Measurements from ENCODE around the gene ELOVL4.

ELOVL4 gene

GRCh38 chr6:79902046-79902445 is 45.3 kb downstream of the ELOVL4 start:
- no peaks in the 10 kb centered on the region for H3K36me3 ChIP-seq (replicated peaks; ENCODE audit: insufficient read depth, low read length)
- TF ChIP-seq EZH2 (optimal IDR thresholded peaks at IDR 0.05; ENCODE audit: low read depth, low read length) (no peak), EZH2phosphoT487 (IDR thresholded peaks at IDR 0.05; ENCODE audit: low read length) (no peak)
- TF ChIP-seq, protein P1, sequence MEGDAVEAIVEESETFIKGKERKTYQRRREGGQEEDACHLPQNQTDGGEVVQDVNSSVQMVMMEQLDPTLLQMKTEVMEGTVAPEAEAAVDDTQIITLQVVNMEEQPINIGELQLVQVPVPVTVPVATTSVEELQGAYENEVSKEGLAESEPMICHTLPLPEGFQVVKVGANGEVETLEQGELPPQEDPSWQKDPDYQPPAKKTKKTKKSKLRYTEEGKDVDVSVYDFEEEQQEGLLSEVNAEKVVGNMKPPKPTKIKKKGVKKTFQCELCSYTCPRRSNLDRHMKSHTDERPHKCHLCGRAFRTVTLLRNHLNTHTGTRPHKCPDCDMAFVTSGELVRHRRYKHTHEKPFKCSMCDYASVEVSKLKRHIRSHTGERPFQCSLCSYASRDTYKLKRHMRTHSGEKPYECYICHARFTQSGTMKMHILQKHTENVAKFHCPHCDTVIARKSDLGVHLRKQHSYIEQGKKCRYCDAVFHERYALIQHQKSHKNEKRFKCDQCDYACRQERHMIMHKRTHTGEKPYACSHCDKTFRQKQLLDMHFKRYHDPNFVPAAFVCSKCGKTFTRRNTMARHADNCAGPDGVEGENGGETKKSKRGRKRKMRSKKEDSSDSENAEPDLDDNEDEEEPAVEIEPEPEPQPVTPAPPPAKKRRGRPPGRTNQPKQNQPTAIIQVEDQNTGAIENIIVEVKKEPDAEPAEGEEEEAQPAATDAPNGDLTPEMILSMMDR (IDR thresholded peaks at IDR 0.05; ENCODE audit: low read length) = no peak
- H3K4me1 ChIP-seq (ENCODE audit: low read length) = no peaks in the 10 kb centered on the region
- no peak overlapping the region for H3K9ac ChIP-seq (ENCODE audit: low read length)
- H3K9me2 ChIP-seq (replicated peaks; ENCODE audit: insufficient read depth, low read length) = no peaks in the 10 kb centered on the region
- no peak for DNase-seq
- no peaks in the 10 kb centered on the region for H3K9me3 ChIP-seq (replicated peaks; ENCODE audit: insufficient read depth, low read length)
- no peak overlapping the region for H3K4me2 ChIP-seq (ENCODE audit: low read depth, low read length)
- H3K27ac ChIP-seq (ENCODE audit: low read length) = no peak overlapping the region
- no peaks in the 10 kb centered on the region for H3F3A ChIP-seq (ENCODE audit: insufficient read depth, low read length)
- no peaks in the 10 kb centered on the region for H3K27me3 ChIP-seq (replicated peaks; ENCODE audit: insufficient read depth, low read length)
- H2AFZ ChIP-seq (ENCODE audit: low read length) = no peak overlapping the region
- H4K20me1 ChIP-seq (ENCODE audit: insufficient read depth, low read length) = no peaks in the 10 kb centered on the region
- no peaks in the 10 kb centered on the region for H3K79me2 ChIP-seq (ENCODE audit: low read length)
- H3K4me3 ChIP-seq (ENCODE audit: low read length) = no peak overlapping the region

GRCh38 chr6:79898076-79898475 is 49.3 kb downstream of the ELOVL4 start:
- H3K9ac ChIP-seq (ENCODE audit: low read length) = no peak overlapping the region
- no peaks in the 10 kb centered on the region for H3K36me3 ChIP-seq (replicated peaks; ENCODE audit: insufficient read depth, low read length)
- no peak for DNase-seq
- H3K4me2 ChIP-seq (ENCODE audit: low read depth, low read length) = no peak overlapping the region
- no peak overlapping the region for H2AFZ ChIP-seq (ENCODE audit: low read length)
- no peaks in the 10 kb centered on the region for H3K27me3 ChIP-seq (replicated peaks; ENCODE audit: insufficient read depth, low read length)
- no peaks in the 10 kb centered on the region for H3K9me2 ChIP-seq (replicated peaks; ENCODE audit: insufficient read depth, low read length)
- H3F3A ChIP-seq (ENCODE audit: insufficient read depth, low read length) = no peaks in the 10 kb centered on the region
- no peak overlapping the region for H3K27ac ChIP-seq (ENCODE audit: low read length)
- H3K79me2 ChIP-seq (ENCODE audit: low read length) = no peaks in the 10 kb centered on the region
- no peaks in the 10 kb centered on the region for H4K20me1 ChIP-seq (ENCODE audit: insufficient read depth, low read length)
- H3K9me3 ChIP-seq (replicated peaks; ENCODE audit: insufficient read depth, low read length) = no peaks in the 10 kb centered on the region
- TF ChIP-seq EZH2 (optimal IDR thresholded peaks at IDR 0.05; ENCODE audit: low read depth, low read length) (no peak), EZH2phosphoT487 (IDR thresholded peaks at IDR 0.05; ENCODE audit: low read length) (no peak)
- TF ChIP-seq, protein P1 (IDR thresholded peaks at IDR 0.05; ENCODE audit: low read length) = no peak
- no peak overlapping the region for H3K4me3 ChIP-seq (ENCODE audit: low read length)
- H3K4me1 ChIP-seq (ENCODE audit: low read length) = no peaks in the 10 kb centered on the region

DNA sequence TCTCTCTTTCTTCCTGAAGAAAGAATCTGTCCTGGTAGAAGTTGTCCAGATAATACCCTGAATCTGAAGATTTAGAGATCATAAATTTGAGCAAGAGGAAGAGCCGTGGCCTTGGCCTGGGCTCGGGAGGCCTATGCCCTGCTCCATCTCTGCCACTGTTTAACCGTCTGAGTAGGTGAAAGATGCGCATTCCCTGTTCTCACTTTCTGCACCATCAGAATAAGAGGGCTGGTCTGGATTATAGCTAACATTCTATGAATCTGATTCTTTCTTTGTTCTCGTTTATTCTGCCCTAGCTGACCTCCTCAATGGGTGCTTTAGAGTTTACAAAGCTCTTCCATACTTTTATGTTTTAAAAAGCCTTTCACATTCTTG is 51.3 kb downstream of the ELOVL4 start:
- Histone ChIP-seq H3K79me2 (ENCODE audit: low read length) (no peaks in the 10 kb centered on the region), H3K9me3 (replicated peaks; ENCODE audit: insufficient read depth, low read length) (no peaks in the 10 kb centered on the region; the same call in 1 of the 2 replicates), H3K27ac (ENCODE audit: low read length) (no peak overlapping the region), H3K4me1 (ENCODE audit: low read length) (no peaks in the 10 kb centered on the region), H3K4me2 (ENCODE audit: low read depth, low read length) (no peak overlapping the region), H3K4me3 (ENCODE audit: low read length) (no peak overlapping the region), H3K9ac (ENCODE audit: low read length) (no peak overlapping the region), H3F3A (ENCODE audit: insufficient read depth, low read length) (no peaks in the 10 kb centered on the region), H2AFZ (ENCODE audit: low read length) (no peak overlapping the region), H3K36me3 (replicated peaks; ENCODE audit: insufficient read depth, low read length) (no peaks in the 10 kb centered on the region), H3K9me2 (replicated peaks; ENCODE audit: insufficient read depth, low read length) (no peaks in the 10 kb centered on the region), H3K27me3 (replicated peaks; ENCODE audit: insufficient read depth, low read length) (no peaks in the 10 kb centered on the region), H4K20me1 (ENCODE audit: insufficient read depth, low read length) (no peaks in the 10 kb centered on the region)
- DNase-seq = no peak
- TF ChIP-seq, protein P1 (IDR thresholded peaks at IDR 0.05; ENCODE audit: low read length) = no peak
- no peak for TF ChIP-seq EZH2phosphoT487 (IDR thresholded peaks at IDR 0.05; ENCODE audit: low read length)
- TF ChIP-seq EZH2 (optimal IDR thresholded peaks at IDR 0.05; ENCODE audit: low read depth, low read length) = no peak
